HUDEP-2 (cell line): ENCODE data around the gene CEP85.
"Not testable (repeated sequence)": the region's sequence is repeated elsewhere in the genome, so short reads cannot be mapped to it uniquely, and the experiment has no call there.

Source experiments
- DNase-seq, 76 experiments: peaks; one replicate each; lab custom pipeline; 2025; ENCODE audit not compliant: unreplicated experiment in 76 of 76; lab: John Stamatoyannopoulos, UW

The CEP85 gene

GRCh38 chr1:26288311-26288941, 54.4 kb downstream of the CEP85 start:
- DNase-seq: peak in 74 of 76 experiments; percentile 30 to 94 (median 82)

- DNase-seq: peak in 12 of 76 experiments; percentile 16 to 44 (median 22)
These were observed 55.4 kb downstream of the CEP85 start for GRCh38 chr1:26289158-26290059.

- no peak for DNase-seq
These were observed 56.3 kb downstream of the CEP85 start for GRCh38 chr1:26290122-26290881.

GRCh38 chr1:26290882-26291261, 56.9 kb downstream of the CEP85 start:
- DNase-seq: no peak

- DNase-seq: no peak
These were observed 57.4 kb downstream of the CEP85 start for GRCh38 chr1:26291433-26291832.

GRCh38 chr1:26291939-26292338, 57.9 kb downstream of the CEP85 start:
- no peak for DNase-seq

GRCh38 chr1:26292735-26293134, 58.7 kb downstream of the CEP85 start:
- not testable (repeated sequence) for DNase-seq

- DNase-seq: no peak
These were observed 60.0 kb downstream of the CEP85 start for GRCh38 chr1:26293911-26294463.

GRCh38 chr1:26295194-26296138, 61.5 kb downstream of the CEP85 start:
- no peak for DNase-seq

- no peak for DNase-seq
These were observed 62.5 kb downstream of the CEP85 start for GRCh38 chr1:26296340-26297056.

- DNase-seq: no peak
These were observed 63.2 kb downstream of the CEP85 start for GRCh38 chr1:26297057-26297790.

GRCh38 chr1:26297791-26298124, 63.8 kb downstream of the CEP85 start:
- DNase-seq: no peak

GRCh38 chr1:26300578-26301275, 66.7 kb downstream of the CEP85 start:
- DNase-seq: peak in 2 of 76 experiments; percentile 12 to 17

- DNase-seq: no peak
These were observed 68.9 kb downstream of the CEP85 start for GRCh38 chr1:26302733-26303405.

GRCh38 chr1:26305667-26306289, 71.8 kb downstream of the CEP85 start:
- DNase-seq: no peak

- peak in 75 of 76 experiments; percentile 43 to 96 (median 91) for DNase-seq
These were observed 72.6 kb downstream of the CEP85 start, which contains the start of gene UBXN11 for GRCh38 chr1:26306290-26307229. Gene UBXN11 (minus strand): TSS chr1:26306636. CDS start chr1:26302883, 3,753 bp downstream.
